ENCODE results near the gene RHEX.
"Not testable (repeated sequence)": the region's sequence is repeated elsewhere in the genome, so short reads cannot be mapped to it uniquely, and the experiment has no call there.

RHEX gene

DNA sequence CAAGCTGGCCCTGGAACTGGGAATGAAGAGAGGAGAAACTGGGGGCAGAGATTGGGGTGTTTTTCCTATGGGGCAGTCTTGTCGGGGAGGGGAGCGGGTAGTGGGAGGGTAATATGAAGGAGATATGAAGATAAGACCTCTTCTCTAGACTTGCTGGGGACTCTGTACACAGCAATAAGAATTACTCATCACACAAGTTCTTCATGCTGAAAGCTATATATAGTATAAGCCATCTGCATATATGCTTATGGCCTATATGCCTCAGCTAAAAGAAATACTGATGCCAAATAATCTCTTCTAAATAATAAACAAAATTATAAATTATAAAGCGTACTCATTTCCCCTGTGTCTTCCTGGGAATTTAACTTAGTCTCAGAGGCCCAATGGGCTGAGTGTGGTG lies 7.9 kb downstream of the RHEX start:
- no peak for DNase-seq

DNA sequence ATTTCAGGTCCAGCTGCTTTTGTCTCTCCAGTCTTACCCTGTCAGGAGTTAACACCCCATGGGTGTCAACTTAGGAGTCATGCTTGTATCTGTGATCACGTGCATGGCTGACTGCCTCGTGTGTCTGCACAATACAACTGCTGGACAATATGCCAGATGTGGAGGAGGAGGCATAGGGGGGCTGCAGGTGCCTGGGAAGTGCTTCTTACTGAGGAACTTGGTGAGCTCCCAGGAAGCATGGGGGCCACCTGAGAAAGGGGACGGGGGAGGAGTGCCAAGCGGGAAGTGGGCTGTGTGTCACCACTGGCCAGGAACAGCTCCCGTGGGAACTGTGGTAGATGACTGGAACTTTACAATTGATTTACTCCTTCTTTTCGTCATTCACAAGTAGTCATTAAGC lies 9.5 kb downstream of the RHEX start:
- no peak for DNase-seq

DNA sequence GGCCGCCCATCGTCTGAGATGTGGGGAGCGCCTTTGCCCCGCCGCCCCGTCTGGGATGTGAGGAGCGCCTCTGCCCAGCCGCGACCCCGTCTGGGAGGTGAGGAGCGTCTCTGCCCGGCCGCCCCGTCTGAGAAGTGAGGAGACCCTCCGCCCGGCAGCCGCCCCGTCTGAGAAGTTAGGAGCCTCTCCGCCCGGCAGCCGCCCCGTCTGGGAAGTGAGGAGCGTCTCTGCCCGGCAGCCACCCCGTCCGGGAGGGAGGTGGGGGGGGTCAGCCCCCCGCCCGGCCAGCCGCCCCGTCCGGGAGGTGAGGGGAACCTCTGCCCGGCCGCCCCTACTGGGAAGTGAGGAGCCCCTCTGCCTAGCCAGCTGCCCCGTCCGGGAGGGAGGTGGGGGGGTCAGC lies 11.0 kb downstream of the RHEX start:
- DNase-seq = not testable (repeated sequence)

DNA sequence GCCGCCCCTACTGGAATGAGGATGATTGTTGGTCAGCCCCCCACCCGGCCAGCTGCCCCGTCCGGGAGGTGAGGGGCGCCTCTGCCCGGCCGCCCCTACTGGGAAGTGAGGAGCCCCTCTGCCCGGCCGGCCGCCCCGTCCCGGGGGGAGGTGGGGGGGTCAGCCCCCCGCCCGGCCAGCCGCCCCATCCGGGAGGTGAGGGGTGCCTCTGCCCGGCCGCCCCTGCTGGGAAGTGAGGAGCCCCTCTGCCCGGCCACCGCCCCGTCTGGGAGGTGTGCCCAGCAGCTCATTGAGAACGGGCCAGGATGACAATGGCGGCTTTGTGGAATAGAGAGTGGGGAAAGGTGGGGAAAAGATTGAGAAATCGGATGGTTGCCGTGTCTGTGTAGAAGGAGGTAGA lies 11.5 kb downstream of the RHEX start:
- not testable (repeated sequence) for DNase-seq

DNA sequence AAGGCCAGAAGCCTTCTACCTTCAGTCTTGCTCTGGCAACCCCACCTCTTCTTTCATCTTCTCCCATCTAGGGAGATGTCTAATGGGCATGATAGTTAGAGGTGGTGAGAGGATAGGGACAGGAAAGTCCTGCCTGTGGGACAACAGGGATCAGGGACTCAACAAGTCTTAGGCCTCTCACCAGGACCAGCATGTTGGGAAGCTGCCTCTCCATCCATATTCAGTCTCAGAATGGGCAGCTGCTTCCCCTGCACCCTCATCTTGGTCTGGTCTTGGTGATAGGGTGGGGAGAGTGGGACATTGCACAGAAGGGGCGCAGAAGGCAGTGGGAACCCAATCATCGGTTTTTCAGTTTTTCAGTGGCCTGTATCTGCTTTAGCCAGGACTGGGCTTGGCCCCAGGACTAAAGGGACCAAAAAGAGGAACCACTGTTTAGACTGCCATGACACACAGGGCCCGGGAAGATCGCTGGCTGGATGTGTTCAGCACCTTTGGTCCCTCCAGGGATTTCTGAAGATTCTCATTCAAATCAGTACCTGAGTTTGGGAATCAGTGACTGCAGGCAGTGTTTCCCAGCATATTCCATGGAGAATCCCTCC lies 12.7 kb downstream of the RHEX start:
- no peak for DNase-seq

DNA sequence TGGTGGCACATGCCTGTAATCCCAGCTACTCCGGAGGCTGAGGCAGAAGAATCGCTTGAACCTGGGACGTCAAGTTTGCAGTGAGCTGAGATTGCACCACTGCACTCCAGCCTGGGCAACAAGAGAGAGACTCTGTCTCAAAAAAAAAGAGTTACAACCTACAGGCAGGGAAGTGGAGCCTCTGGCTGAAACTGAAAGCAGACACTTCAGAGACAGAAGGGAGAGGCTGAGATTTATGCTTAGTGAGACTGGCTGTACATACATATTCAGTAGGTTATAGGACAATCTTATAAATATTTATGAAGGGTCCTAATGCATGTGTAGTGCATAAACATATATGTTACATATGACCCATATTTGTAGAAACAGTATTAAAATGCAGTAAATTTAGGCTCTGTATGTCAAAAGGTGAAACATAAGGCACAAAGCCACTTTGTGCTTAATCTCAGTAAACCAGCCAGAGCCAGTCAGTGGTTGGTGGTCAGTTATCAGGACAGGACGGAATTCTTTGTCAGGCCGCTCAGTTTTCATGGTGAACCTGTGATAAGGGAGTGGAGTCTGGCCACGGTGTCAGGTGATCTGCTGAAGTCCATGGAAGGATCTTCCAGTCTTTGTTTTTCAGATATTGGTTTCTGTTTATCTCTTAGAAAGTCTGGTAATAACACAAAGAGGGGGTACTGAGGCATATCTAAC lies 13.7 kb downstream of the RHEX start:
- no peak for DNase-seq

DNA sequence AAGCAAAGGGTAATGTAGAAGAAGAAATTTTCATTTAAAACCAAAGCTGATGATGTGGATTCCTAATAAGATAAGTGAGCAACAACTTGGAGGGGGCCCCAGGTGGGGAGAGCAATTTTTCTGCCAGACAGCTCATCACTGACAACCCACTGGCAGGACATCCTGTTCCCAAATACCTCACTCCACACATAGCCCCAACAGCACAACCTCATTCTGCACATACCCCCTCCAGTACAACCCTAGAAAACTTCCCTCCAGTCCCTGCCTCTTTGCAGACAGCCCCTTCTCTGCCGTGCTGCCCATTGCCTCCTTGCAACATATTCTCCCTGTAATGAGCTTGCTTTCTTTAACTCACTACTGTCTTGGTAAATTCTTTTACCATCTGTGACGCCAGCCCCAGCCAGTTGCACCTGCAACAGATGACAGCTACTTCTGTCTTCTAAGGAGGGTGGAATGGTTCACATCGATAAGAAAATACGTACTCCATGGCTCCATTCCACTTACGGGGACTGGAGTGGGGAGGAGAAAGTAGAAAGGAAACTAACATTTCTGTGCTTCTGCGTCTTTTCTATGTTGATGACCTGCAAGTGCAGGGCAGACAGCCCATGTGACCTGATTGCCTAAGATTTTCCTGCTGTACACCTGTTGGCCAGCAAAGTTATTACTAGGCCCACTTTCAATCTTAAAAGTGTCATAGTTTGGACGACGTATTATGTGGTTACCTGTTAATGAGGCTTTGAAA lies 14.7 kb downstream of the RHEX start:
- DNase-seq = no peak

DNA sequence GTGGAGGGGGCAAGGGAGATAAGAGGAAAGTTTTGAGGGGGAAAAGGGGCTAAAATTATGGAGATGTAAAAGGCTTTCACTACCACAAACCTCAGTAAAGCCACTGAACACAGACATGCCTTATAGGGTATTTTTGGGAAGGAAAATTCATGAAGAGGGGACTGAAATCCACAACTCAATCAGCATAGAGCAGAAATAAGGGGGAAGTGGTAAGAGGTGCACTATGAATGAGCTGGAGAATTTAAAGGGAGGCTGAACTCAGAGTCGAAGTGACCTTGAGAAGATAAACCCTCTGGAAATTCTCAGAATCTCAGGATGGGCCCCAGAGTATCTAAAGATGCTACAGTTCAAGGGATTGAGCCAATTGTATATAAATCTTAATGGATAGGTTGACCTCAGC lies 15.3 kb downstream of the RHEX start:
- DNase-seq = no peak

DNA sequence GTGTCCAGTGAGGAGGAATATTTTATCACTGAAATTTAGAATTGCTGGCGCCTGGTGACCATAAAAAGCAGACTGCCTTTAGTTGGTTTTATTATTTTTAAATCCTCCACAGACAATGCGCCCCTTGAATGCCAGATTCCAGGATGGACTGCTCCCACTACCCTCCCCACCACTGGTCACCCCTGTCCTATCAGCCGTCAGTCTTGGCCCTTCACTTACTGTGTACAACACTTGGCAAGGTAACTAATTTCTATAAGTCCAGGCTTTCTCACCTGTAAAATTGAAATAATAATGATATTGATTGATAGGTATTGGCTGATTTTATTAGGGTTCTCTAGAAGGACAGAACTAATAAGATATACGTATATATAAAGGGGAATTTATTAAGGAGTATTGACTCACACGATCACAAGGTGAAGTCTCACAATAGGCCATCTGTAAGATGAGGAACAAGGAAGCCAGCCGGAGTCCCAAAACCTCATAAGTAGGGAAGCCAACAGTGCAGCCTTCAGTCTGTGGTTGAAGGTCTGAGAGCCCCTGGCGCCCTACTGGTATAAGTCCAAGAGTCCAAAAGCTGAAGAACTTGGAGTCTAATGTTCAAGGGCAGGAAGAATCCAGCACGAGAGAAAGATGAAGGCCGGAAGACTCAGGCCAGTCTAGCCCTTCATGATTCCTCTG lies 17.8 kb downstream of the RHEX start:
- DNase-seq = no peak

DNA sequence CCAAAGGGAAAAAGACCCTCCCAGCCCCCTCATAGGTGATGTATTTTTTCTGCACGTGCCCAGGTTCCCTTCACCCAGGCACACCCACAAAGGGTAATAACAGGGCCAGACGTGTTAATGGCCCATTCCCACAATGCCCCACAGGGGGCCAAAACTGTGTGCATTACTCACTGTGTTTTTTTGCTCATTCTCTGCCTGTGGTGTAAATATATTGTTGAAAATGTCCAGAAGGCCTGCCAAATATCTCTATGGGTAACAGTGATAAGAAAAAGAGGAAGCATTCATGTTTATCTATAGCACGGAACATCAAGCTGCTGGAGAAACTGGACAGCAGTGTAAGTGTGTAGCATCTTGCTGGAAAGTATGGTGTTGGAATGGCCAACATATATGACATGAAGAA lies 21.9 kb downstream of the RHEX start:
- DNase-seq = no peak

DNA sequence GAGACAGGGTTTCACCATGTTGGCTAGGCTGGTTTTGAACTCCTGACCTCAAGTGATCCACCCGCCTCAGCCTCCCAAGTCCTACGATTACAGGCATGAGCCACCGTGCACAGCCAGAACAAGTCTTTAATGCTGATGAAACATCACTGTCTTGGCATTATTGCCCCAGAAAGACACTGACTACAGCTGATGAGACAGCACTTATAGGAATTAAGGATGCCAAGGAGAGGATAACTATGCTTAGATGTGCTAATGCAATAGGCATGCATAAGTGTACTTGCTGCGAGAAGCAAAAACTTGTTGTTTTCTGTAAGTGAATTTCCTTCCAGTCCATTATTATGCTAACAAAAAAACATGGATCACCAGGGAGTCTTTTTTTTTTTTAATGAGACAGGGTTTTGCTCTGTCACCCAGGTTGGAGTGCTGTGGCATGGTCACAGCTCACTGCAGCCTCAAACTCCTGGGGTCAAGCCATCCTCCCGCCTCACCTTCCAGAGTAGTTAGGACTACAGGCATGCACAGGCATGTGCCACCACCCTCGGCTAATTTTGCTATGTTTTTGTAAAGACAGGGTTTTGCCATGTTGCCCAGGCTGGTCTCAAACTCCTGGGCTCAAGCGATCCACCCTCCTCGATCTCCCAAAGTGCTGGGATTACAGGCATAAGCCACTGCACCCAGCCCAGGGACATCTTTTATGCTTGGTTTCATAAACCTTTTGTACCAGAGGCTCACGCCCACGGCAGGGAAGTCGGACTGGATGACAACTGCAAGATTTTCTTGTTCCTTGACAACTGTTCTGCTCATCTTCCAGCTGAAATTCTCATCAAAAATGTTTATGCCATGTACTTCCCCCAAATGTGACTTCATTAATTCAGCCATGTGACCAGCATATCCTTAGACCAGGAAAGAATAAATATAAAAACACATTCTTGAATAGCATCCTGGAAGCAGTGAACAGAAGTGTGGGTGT lies 23.1 kb downstream of the RHEX start:
- DNase-seq = no peak

DNA sequence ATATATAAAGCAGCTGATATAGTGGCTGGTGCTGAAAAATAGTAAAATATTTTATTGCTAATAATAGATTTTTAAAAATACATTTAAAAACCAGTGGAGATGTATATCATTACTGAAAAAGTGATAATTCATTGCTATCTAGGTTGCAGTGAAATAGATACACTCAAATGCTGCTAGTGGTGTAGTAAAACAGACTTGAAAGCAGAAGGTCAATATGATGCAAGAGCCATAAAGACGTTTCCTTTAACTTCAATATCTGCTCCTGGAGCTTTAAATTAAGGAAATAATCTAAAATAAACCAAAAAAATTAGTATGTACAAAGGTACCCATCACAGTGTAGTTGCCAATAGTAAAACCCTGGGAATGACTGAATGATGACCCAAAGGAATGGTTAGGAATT lies 26.2 kb downstream of the RHEX start:
- DNase-seq = no peak

DNA sequence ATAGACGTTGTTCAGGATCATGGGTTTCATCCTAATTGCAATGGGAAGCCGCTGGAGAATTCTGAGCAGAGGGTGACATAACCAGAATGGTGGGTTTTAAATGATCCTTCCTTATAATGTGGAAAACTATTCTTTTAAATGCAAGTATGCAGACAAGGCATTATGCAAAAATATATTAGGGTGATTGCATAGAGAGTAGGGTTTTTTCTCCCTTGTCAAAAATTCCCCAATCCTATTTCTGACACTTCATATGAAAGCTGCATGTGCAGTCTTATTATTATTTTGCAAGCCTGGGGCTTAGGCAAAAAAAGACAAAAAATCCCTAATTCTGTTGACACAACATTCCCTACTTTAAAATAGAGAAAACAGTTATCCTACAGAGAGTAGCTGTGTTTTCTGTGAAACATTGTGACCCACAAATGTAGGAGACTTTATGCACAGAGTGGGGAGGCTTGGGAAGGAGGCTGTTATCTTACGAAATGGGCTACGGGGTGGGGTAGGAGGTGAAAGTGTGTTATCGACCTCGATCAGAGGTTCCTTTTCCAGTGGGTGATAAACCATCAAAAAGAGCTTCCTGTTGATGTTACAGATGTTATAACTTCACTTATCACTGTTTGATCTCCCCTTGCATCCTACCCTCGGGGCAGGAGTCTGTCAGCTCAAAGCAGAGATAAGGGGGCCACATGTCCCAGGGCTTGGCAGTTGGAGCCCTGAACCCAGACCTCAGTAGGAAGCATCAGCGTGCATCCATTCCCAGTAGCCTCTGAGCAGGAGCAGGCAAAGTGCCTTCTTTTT lies 27.2 kb downstream of the RHEX start:
- no peak for DNase-seq

DNA sequence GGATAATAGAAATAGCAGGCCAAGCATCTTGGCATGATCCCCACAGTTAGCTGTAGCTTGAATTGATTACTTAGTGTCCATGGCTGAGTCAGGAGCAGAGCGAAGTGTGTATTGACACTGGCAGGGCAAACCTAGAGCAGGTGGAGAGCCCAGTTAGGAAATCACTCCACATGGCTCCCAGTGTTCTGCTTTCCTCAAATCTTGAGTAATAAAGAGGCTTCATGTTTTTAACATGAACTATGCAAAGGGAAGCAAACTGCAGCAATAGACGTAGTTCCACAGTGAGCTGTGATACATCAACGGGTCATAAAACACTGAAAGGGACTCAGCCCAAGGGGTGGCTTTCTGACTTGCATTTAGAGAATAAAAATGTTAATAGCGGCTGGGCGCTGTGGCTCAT lies 28.9 kb downstream of the RHEX start:
- DNase-seq = no peak

DNA sequence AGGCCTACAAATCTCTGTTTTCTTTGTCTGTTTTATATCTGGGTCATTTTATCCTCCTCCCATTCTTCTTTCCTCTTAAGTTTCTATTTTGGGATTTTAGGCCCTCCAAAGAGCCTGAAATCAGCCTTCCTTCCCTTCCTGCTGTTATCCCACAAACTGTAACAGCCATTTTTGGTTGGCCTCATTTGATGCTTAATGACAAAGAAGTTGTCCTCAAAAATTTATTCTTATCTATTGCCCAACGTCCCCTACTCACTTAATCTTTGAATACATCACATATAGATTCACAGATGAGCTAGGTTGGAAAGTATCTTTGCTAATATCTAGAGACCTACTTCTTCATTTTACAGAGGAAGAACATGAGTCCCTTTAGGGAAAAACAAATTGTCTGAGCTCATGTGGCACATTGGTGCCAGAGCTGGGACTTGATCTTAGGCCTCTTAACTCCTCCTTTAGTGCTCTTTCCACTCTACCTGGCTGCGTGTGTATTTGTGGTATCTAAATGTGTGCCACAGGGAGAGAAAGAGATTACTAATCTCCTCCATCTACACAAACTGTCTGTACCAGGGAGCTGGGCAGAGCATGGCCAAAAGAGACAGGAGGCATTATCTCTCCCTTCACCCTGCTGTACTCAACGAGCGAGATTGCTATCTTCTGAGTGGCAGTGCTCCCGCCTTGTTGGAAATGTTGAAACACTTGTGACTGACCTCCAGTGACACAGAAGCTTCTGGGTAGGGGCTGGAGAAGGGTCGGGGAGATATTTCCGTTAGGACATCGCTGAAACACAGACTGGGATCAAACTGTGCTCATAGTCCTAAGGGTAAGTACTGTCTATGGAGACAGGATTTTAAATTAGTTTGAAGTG lies 30.1 kb downstream of the RHEX start:
- no peak for DNase-seq

DNA sequence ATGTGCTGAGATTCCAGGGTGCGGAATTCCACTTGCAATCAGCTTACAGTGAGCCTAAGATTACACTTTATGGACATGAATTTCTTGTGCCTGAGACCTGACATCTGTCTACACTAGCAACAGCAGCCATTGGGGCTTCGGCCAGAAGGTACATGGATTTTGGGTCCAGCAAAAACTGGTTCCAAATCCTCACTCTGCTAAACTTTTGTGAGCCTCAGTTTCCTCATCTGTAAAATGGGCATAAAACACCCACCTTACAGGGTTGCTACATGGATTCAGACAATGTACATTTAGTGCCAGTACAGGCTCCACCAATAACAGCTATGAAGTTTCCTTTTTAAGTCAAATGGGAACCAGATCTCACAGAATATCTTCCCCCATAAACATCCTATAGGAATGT lies 30.8 kb downstream of the RHEX start:
- no peak for DNase-seq

DNA sequence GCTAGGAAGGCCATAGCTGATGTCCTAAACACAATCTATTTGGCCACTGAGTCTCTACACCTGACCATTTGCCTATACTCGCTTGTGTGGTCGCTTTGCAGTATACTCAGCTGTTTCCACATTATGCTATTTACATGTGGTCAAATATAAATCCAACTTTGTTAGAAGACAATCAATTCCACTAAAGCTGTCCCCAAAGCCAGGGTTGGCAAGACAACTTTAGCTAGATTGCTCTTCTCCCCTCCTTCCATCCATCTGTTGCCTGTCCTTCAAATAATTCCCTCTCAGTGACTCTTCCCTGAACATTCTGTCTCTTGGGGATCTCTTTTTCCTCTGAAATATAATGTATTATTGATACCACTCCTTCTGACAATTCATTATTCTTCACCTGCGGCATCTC lies 34.1 kb downstream of the RHEX start:
- no peak for DNase-seq

DNA sequence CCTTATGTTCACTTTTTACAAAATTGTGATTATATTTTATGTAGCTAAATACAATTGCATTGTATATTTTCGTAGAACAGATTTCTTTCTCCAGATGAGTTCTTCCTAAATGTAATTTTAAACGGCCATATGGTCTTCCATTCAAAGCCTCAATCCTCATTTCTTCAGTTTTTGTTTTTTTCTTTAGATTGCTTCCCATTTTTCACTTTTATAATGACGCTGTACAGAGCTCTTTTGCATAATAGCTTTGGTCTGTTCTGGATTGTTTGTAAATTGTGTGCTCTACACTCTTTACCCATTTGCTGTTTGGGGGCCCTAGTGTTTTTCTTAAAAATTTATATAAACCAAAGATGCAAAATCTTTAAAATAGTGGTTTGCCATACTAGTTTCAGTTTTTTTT lies 36.4 kb downstream of the RHEX start:
- DNase-seq = no peak

DNA sequence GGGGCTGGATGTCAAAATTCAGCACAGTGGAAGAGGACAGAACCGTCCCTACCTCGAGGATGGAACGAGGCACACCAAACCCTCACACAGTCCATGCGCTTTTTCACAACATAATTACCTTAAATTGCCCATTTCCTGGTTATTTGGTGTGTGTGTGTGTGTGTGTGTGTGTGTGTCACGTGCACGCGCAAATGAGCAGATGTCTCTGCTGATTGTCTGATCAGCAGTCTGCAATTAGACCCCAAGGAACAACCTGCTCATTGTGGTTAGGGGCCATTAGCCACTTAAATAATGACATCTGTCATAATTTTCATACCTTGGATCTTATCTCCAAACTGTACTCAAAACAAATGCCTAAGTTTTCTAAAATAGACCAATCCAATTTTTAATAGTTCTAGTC lies 41.1 kb downstream of the RHEX start:
- DNase-seq = peak; percentile 73

DNA sequence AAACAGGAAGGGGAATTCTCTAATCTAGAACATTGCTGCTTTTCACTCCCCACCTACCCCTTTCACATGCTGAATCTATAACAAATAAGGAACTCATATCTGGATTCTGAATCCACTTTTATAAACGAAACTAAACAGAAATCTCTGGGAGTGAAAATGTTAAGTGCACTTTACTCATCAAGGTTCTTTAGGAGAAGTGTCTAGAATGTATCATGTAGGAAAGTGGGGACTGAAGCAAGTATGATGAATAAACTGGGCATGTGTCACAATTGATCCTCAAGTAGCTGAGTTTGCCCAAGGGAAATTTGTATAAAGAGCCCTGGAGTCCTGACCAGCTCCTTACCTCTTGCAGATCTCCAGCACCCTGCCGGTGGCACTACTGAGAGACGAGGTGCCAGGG lies 44.4 kb downstream of the RHEX start:
- no peak for DNase-seq

All from NCI-H2081 treated with DMSO at 0.1 percent for 48 hours (cell line).